Left lung (tissue), 10 donors: ENCODE results near the gene SLC38A4. TPM values are rescaled to one million over a fixed set of nuclear protein-coding genes. Genes with fewer than 3 reads are reported as not detected.

ENCODE experiments used
- ATAC-seq: fragments of 200-7000 bp; cut with Tn5 transposase; one replicate; pipeline ENCODE4 v1.9.1; 2020; ENCODE audit warnings: moderate library complexity
- DNase-seq, 4 donors: peaks; one replicate each; pipeline ENCODE4 v3.0.0-alpha.2; 2013 to 2020
- H3K27ac ChIP-seq, 2 donors: fragments of 200-600 bp; sonication (generic) in 1 of 2; one replicate each; pipeline versions ENCODE4 v1.5.0 to v1.8.0; 2020 to 2021
- H3K27me3 ChIP-seq, 2 donors: fragments of 200-600 bp; sonication (generic) in 1 of 2; one replicate each; pipeline versions ENCODE4 v1.5.0 to v1.8.0; 2020 to 2021
- H3K36me3 ChIP-seq, 2 donors: fragments of 200-600 bp; sonication (generic) in 1 of 2; one replicate each; pipeline versions ENCODE4 v1.5.0 to v1.8.0; 2020 to 2021
- H3K4me1 ChIP-seq, 2 donors: fragments of 200-600 bp; one replicate each; pipeline ENCODE4 v1.8.0; 2021
- H3K4me3 ChIP-seq, 2 donors: fragments of 200-600 bp; sonication (generic) in 1 of 2; one replicate each; pipeline versions ENCODE4 v1.5.0 to v1.8.0; 2020 to 2021; ENCODE audit warnings: mild to moderate bottlenecking in 1 of 2
- H3K9me3 ChIP-seq, 2 donors: fragments of 200-600 bp; sonication (generic) in 1 of 2; one replicate each; pipeline versions ENCODE4 v1.5.0 to v1.8.0; 2020 to 2021
- CTCF ChIP-seq, 2 donors: fragments of 200-600 bp; sonication (generic) in 1 of 2; IDR thresholded peaks; one replicate each; pipeline versions ENCODE4 v1.5.0 to v1.8.0; 2021; ENCODE audit warnings: antibody characterized with exemption in 2 of 2
- intact Hi-C, 2 donors: fragments of 100-400 bp; cut with DNase I; formaldehyde crosslinking; loops; one replicate each; pipeline versions ENCODE4 v1.11.2 to v1.14.2; 2022
- polyA plus RNA-seq, 6 donors: library from polyadenylated mRNA; unstranded; fragments of 120-200 nt; gene quantifications; one replicate each; pipeline ENCODE4 v1.2.1, GENCODE V29; 2013; ENCODE audit not compliant: insufficient read length in 6 of 6
- total RNA-seq, 2 donors: library from RNA; stranded (reverse); fragmentation: NEBNext Ultra II Directional; extraction: Animal tissue kit (Norgen Biotek cat#: 25700); gene quantifications; one replicate each; pipeline ENCODE4 v1.2.1, GENCODE V29; 2021
- donor health status: DM: no; HTN: yes; CAD: no.
- donor health status: DM: no; HTN: no; CAD: no.

Gene SLC38A4
- total and polyA plus RNA-seq, 8 donors = 0.85 to 7.1 (median 5.4) TPM

GRCh38 chr12:46798648-46799047, 27.1 kb downstream of the SLC38A4 start:
- H3K4me3 ChIP-seq = no peak overlapping the region
- H3K9me3 ChIP-seq = no peaks in the 10 kb centered on the region
- intact Hi-C loops = no loop called here
- ATAC-seq = no peak
- no peaks in the 10 kb centered on the region for H3K4me1 ChIP-seq
- TF ChIP-seq CTCF (IDR thresholded peaks at IDR 0.05) = no peak
- H3K36me3 ChIP-seq = no peaks in the 10 kb centered on the region
- no peak overlapping the region for H3K27ac ChIP-seq
- no peaks in the 10 kb centered on the region for H3K27me3 ChIP-seq
- no peak for DNase-seq

- Histone ChIP-seq H3K36me3 (no peaks in the 10 kb centered on the region), H3K4me3 (no peak overlapping the region), H3K27me3 (no peaks in the 10 kb centered on the region), H3K4me1 (no peaks in the 10 kb centered on the region), H3K27ac (no peak overlapping the region), H3K9me3 (no peaks in the 10 kb centered on the region)
- no peak for TF ChIP-seq CTCF (IDR thresholded peaks at IDR 0.05)
- intact Hi-C loops = no loop called here
- ATAC-seq = no peak
- no peak for DNase-seq
Observed at GRCh38 chr12:46798056-46798455, 27.7 kb downstream of the SLC38A4 start.

- H3K4me1 ChIP-seq = no peaks in the 10 kb centered on the region
- TF ChIP-seq CTCF (IDR thresholded peaks at IDR 0.05) = no peak
- ATAC-seq (no peak), DNase-seq (no peak)
- H3K27me3 ChIP-seq = no peaks in the 10 kb centered on the region
- H3K36me3 ChIP-seq = no peaks in the 10 kb centered on the region
- intact Hi-C loops = no loop called here
- no peak overlapping the region for H3K4me3 ChIP-seq
- no peaks in the 10 kb centered on the region for H3K9me3 ChIP-seq
- H3K27ac ChIP-seq = no peak overlapping the region
Observed at GRCh38 chr12:46795988-46796387, 29.8 kb downstream of the SLC38A4 start.

GRCh38 chr12:46794593-46795190, 31.1 kb downstream of the SLC38A4 start:
- no peaks in the 10 kb centered on the region for H3K4me1 ChIP-seq
- intact Hi-C loops = no loop called here
- no peak overlapping the region for H3K4me3 ChIP-seq
- H3K27ac ChIP-seq = no peak overlapping the region
- H3K36me3 ChIP-seq = no peaks in the 10 kb centered on the region
- no peaks in the 10 kb centered on the region for H3K27me3 ChIP-seq
- TF ChIP-seq CTCF (IDR thresholded peaks at IDR 0.05) = no peak
- DNase-seq (no peak), ATAC-seq (no peak)
- H3K9me3 ChIP-seq = no peaks in the 10 kb centered on the region

- no peak for ATAC-seq
Observed at GRCh38 chr12:46792925-46793324, 32.9 kb downstream of the SLC38A4 start.

More at GRCh38 chr12:46792925-46793324, 32.9 kb downstream of the SLC38A4 start:
- H3K36me3 ChIP-seq = no peaks in the 10 kb centered on the region
- TF ChIP-seq CTCF (IDR thresholded peaks at IDR 0.05) = no peak
- no peaks in the 10 kb centered on the region for H3K9me3 ChIP-seq
- H3K4me3 ChIP-seq = no peak overlapping the region
- no peaks in the 10 kb centered on the region for H3K4me1 ChIP-seq
- no peaks in the 10 kb centered on the region for H3K27me3 ChIP-seq
- DNase-seq = no peak
- intact Hi-C loops = no loop called here
- no peak overlapping the region for H3K27ac ChIP-seq
